Esophagus squamous epithelium (tissue), 4 donors: ENCODE data around the gene MAP3K7CL.

Source experiments
- CTCF ChIP-seq, 6 experiments: fragments of 450-650 bp in 4 of 6; fragments of 200-600 bp in 2 of 6; sonication (generic) in 2 of 6; IDR thresholded peaks; one replicate each; pipeline ENCODE4 v1.5.1; 2016 to 2019; ENCODE audit warnings: antibody characterized with exemption in 6 of 6, mild to moderate bottlenecking in 4 of 6, moderate library complexity in 4 of 6
- POLR2A ChIP-seq, 4 donors: fragments of 450-650 bp; IDR thresholded peaks; one replicate each; pipeline ENCODE4 v1.6.1; 2017; ENCODE audit warnings: antibody characterized with exemption in 4 of 4, mild to moderate bottlenecking in 4 of 4, moderate library complexity in 3 of 4

GRCh38 chr21:29114765-29115500 is 15.5 kb upstream of the MAP3K7CL start:
- TF ChIP-seq POLR2A (IDR thresholded peaks at IDR 0.05) = no peak
- TF ChIP-seq CTCF (IDR thresholded peaks at IDR 0.05) = no peak
